GM12878 (cell line): Measurements from ENCODE around the gene LETM1. TPM values are rescaled to one million over a fixed set of nuclear protein-coding genes. Genes with fewer than 3 reads are reported as not detected.

Experiments
- ATAC-seq: fragments of 200-7000 bp; cut with Tn5 transposase; 3 replicates; pipeline ENCODE4 v1.9.1; 2020; ENCODE audit warnings: mild to moderate bottlenecking, moderate library complexity
- BruUV-seq: library from RNA; stranded (reverse); fragments of 400-500 nt; replicated peaks from 2 replicates; lab custom pipeline; 2021; lab: Mats Ljungman, UMichigan
- CTCF ChIA-PET: fragments of 300-600 bp; sonication (Branson Sonifier 250); formaldehyde crosslinking; extraction: SDS; loops from one replicate; lab custom pipeline; 2021; ENCODE audit warnings: inconsistent platforms; lab: Yijun Ruan, JAX
- POLR2A ChIA-PET: fragments of 350-600 bp; formaldehyde crosslinking; extraction: SDS; loops from one replicate; lab custom pipeline; 2021; ENCODE audit warnings: inconsistent platforms; lab: Charles Lee
- RAD21 ChIA-PET: fragments of 300-600 bp; sonication (Branson Sonifier 250); formaldehyde crosslinking; loops from one replicate; lab custom pipeline; 2023; ENCODE audit warnings: antibody characterized with exemption; ENCODE audit not compliant: unreplicated experiment; lab: Charles Lee
- SMC1A ChIA-PET: fragments of 300-600 bp; sonication (Branson Sonifier 250); formaldehyde crosslinking; loops from one replicate; lab custom pipeline; 2023; ENCODE audit not compliant: unreplicated experiment, uncharacterized antibody; lab: Charles Lee
- DNase-seq: peaks from one replicate; pipeline ENCODE4 v3.0.0-alpha.2; 2011; ENCODE audit warnings: low read depth, low spot score
- FAIRE-seq: peaks from 3 replicates; lab custom pipeline; 2011; peaks lifted over from hg19 to GRCh38; lab: Jason Lieb, UNC
- H2AFZ ChIP-seq: 2 replicates; pipeline ENCODE4 v1.6.0; 2011; ENCODE audit warnings: low read depth, low read length, control low read depth; ENCODE audit not compliant: control insufficient read depth
- H3K27ac ChIP-seq: 2 replicates; pipeline ENCODE4 v1.5.1; 2011; ENCODE audit warnings: control low read depth; ENCODE audit not compliant: control insufficient read depth, insufficient read depth
- H3K27me3 ChIP-seq, 2 experiments: replicated peaks in 1 of 2; 2 replicates each; pipeline versions ENCODE4 v1.6.0 to v1.6.1; 2011; ENCODE audit warnings: low read length in 1 of 2; ENCODE audit not compliant: control insufficient read depth in 2 of 2, insufficient read depth in 2 of 2
- H3K36me3 ChIP-seq, 2 experiments: 2 replicates each; pipeline ENCODE4 v1.5.1; 2011; ENCODE audit warnings: low read length in 1 of 2; ENCODE audit not compliant: control insufficient read depth in 2 of 2, insufficient read depth in 2 of 2
- H3K4me1 ChIP-seq: 2 replicates; pipeline ENCODE4 v1.6.1; 2011; ENCODE audit warnings: mild to moderate bottlenecking, low read length, moderate library complexity, mixed read lengths; ENCODE audit not compliant: control insufficient read depth, insufficient read depth
- H3K4me2 ChIP-seq: 2 replicates; pipeline ENCODE4 v1.6.0; 2011; ENCODE audit warnings: control low read depth; ENCODE audit not compliant: control insufficient read depth, insufficient read depth
- H3K4me3 ChIP-seq: fragments of 200-600 bp; sonication (generic); 2 replicates; pipeline ENCODE4 v1.5.1; 2016
- H3K79me2 ChIP-seq: 2 replicates; pipeline ENCODE4 v1.6.0; 2011; ENCODE audit warnings: low read length; ENCODE audit not compliant: control insufficient read depth, insufficient read depth
- H3K9ac ChIP-seq: 2 replicates; pipeline ENCODE4 v1.8.0; 2011; ENCODE audit warnings: low read length, control low read depth, mixed read lengths; ENCODE audit not compliant: control insufficient read depth, insufficient read depth
- H3K9me3 ChIP-seq: replicated peaks from 3 replicates; pipeline ENCODE4 v1.5.1; 2011; ENCODE audit warnings: mild to moderate bottlenecking, low read length; ENCODE audit not compliant: control insufficient read depth, insufficient read depth
- H4K20me1 ChIP-seq: 2 replicates; pipeline ENCODE4 v1.6.0; 2011; ENCODE audit not compliant: control insufficient read depth, insufficient read depth
- HCFC1 ChIP-seq: fragments of 150-350 bp; IDR thresholded peaks from 2 replicates; pipeline ENCODE4 v1.6.1; 2014; ENCODE audit warnings: low read length
- NBN ChIP-seq: fragments of 450-650 bp; IDR thresholded peaks from 2 replicates; pipeline ENCODE4 v1.6.1; 2016
- POU2F2 ChIP-seq: IDR thresholded peaks from 3 replicates; pipeline ENCODE4 v1.6.1; 2011; ENCODE audit warnings: low read depth, mild to moderate bottlenecking, low read length, borderline replicate concordance
- RELA ChIP-seq: fragments of 450-650 bp; IDR thresholded peaks from 2 replicates; pipeline ENCODE4 v1.8.0; 2014; ENCODE audit warnings: borderline replicate concordance; ENCODE audit not compliant: partially characterized antibody
- TCF12 ChIP-seq: IDR thresholded peaks from 2 replicates; pipeline ENCODE4 v1.6.1; 2011; ENCODE audit warnings: low read depth, mild to moderate bottlenecking, low read length
- WGBS: methylation state at CpG from one replicate; pipeline ENCODE4 v1.1.6; 2016; ENCODE audit warnings: low lambda C conversion rate; ENCODE audit not compliant: insufficient replicate concordance, insufficient coverage; ENCODE audit errors: missing lambda C conversion rate; 5-methylcytosine and 5-hydroxymethylcytosine counted together
- in situ Hi-C: fragments of 300-500 bp; cut with MboI; formaldehyde crosslinking; loops from 9 replicates; pipeline ENCODE4 v1.14.3; 2018; ENCODE audit warnings: mixed read lengths
- intact Hi-C: fragments of 100-400 bp; cut with micrococcal nuclease; formaldehyde crosslinking; loops from one replicate; pipeline ENCODE4 v1.14.2; 2022; ENCODE audit not compliant: unreplicated experiment
- polyA plus RNA-seq, 11 experiments: library from polyadenylated mRNA; depleted of rRNA in 4 of 11; unstranded in 6 of 11; stranded (reverse) in 5 of 11; fragments of >200 nt; fragmentation: Nextera tagmentation in 4 of 11; fragmentation: Illumina TruSeq in 1 of 11; extraction: Ambion mirVana in 4 of 11; extraction: Trizol in 1 of 11; gene quantifications; 1 replicate in 1 of 11; 2 replicates in 10 of 11; pipeline versions ENCODE4 v1.2.1 to v1.2.3, GENCODE V29; 2011 to 2016; ENCODE audit warnings: inconsistent platforms in 2 of 11, missing spikeins in 2 of 11, low read depth in 1 of 11
- total RNA-seq, 4 experiments: library from RNA; depleted of rRNA in 3 of 4; stranded (reverse); fragments of >200 nt in 3 of 4; fragmentation: Illumina TruSeq in 1 of 4; extraction: Trizol in 1 of 4; gene quantifications; 2 replicates each; pipeline versions ENCODE4 v1.2.1 to v1.2.3, GENCODE V29; 2013 to 2021
- TF ChIP-seq, protein P1 (sequence below): fragments of 450-650 bp; IDR thresholded peaks from 2 replicates; pipeline ENCODE4 v1.6.1; 2014; ENCODE audit warnings: mild to moderate bottlenecking
- TF ChIP-seq, protein P2 (sequence below): fragments of 450-650 bp; IDR thresholded peaks from 2 replicates; pipeline ENCODE4 v1.6.1; 2017; ENCODE audit warnings: mild to moderate bottlenecking, moderate library complexity
- TF ChIP-seq, protein P3 (sequence below), 3 experiments: IDR thresholded peaks in 2 of 3; conservative IDR thresholded peaks in 1 of 3; 2 replicates each; pipeline ENCODE4 v1.5.1; 2011; ENCODE audit warnings: low read depth in 3 of 3, low read length in 3 of 3, mild to moderate bottlenecking in 3 of 3, control low read depth in 2 of 3, moderate library complexity in 2 of 3, inconsistent platforms in 1 of 3, mixed read lengths in 1 of 3; ENCODE audit not compliant: control insufficient read depth in 2 of 3, insufficient read depth in 1 of 3; ENCODE audit errors: extremely low read depth in 1 of 3
- TF ChIP-seq, protein P4 (sequence below): fragments of 450-650 bp; formaldehyde crosslinking; IDR thresholded peaks from 2 replicates; pipeline ENCODE4 v1.5.0; 2022; ENCODE audit warnings: mild to moderate bottlenecking, missing genetic modification characterization
- TF ChIP-seq, protein P5 (sequence below): IDR thresholded peaks from 2 replicates; pipeline ENCODE4 v1.6.1; 2011; ENCODE audit warnings: borderline replicate concordance, low read depth, mild to moderate bottlenecking, moderate library complexity, low read length; ENCODE audit not compliant: insufficient read depth, poor library complexity, severe bottlenecking

The LETM1 gene
- total and polyA plus RNA-seq, 10 of the 15 experiments (the other 5 are each of a cell fraction or from before 2014, with no cell fraction given) = 2.6 to 65.2 (median 30.2) TPM

DNA sequence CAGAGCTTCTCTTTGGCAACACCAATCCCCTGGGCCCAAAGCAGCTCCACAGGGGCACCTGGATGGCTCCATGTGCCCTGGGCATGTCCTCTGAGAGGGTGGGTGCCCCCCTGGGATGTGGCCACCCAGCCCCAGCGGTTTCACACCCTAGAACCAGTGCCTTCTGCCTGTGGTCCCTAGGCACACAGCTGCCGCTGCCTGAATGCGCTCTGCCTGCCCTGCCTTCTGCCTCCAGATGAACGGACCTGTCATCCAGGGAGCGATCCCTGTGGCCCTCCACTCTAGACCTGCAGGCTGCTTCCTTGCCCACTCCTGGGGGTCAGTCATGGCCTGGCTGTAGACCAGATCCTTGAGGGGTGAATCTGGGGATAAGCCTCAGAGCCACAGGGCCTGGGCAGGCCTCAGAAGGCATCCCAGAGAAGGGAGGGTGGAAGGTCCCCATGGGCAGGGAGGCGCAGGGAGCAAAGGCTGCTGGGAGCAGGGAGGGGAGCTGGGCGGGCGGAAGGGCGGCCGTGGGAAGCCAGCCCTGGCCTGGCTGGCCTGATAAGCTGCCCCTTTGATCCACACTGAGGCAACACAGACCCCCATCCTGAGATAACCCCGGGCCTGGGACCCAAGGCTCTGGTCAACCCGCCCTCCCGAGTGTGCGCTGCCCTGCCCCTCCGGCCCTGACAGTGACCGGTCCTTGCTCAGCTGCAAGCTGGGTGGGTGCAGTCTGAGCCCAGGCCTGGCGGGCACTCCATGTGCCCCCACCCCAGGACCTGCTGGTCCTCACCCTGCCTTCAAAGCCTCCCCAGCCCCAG lies 71.0 kb downstream of the LETM1 start:
- ChIA-PET RAD21 (no interaction called here), POLR2A (no interaction called here), CTCF (interaction anchor here (0.6 kb wide), 1 partner anchor 566 kb away, joined by 3 read pairs; no protein-coding TSS in a partner anchor), SMC1A (no interaction called here)
- H2AFZ ChIP-seq = no peak overlapping the region
- no peak overlapping the region for H3K4me2 ChIP-seq
- intact Hi-C loops = no loop called here
- H3K9ac ChIP-seq = no peak overlapping the region
- H4K20me1 ChIP-seq = no peaks in the 10 kb centered on the region
- in situ Hi-C loops = no loop called here
- DNase-seq (no peak), ATAC-seq (no peak), FAIRE-seq (no peak)
- no peaks in the 10 kb centered on the region; a peak in 1 of 4 replicates for H3K27me3 ChIP-seq
- no TSS peak for BruUV-seq
- H3K4me3 ChIP-seq = no peak overlapping the region
- H3K27ac ChIP-seq = no peak overlapping the region
- no peaks in the 10 kb centered on the region for H3K9me3 ChIP-seq
- no peaks in the 10 kb centered on the region for H3K36me3 ChIP-seq
- H3K4me1 ChIP-seq = no peaks in the 10 kb centered on the region
- 40% methylated on average over 17 of the region's 17 CpGs for WGBS
- H3K79me2 ChIP-seq = no peaks in the 10 kb centered on the region
- no peak for TF ChIP-seq HCFC1
- TF ChIP-seq TCF12 = no peak
- TF ChIP-seq, protein P1, sequence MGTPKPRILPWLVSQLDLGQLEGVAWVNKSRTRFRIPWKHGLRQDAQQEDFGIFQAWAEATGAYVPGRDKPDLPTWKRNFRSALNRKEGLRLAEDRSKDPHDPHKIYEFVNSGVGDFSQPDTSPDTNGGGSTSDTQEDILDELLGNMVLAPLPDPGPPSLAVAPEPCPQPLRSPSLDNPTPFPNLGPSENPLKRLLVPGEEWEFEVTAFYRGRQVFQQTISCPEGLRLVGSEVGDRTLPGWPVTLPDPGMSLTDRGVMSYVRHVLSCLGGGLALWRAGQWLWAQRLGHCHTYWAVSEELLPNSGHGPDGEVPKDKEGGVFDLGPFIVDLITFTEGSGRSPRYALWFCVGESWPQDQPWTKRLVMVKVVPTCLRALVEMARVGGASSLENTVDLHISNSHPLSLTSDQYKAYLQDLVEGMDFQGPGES = no peak
- no peak for TF ChIP-seq RELA
- TF ChIP-seq, protein P2, sequence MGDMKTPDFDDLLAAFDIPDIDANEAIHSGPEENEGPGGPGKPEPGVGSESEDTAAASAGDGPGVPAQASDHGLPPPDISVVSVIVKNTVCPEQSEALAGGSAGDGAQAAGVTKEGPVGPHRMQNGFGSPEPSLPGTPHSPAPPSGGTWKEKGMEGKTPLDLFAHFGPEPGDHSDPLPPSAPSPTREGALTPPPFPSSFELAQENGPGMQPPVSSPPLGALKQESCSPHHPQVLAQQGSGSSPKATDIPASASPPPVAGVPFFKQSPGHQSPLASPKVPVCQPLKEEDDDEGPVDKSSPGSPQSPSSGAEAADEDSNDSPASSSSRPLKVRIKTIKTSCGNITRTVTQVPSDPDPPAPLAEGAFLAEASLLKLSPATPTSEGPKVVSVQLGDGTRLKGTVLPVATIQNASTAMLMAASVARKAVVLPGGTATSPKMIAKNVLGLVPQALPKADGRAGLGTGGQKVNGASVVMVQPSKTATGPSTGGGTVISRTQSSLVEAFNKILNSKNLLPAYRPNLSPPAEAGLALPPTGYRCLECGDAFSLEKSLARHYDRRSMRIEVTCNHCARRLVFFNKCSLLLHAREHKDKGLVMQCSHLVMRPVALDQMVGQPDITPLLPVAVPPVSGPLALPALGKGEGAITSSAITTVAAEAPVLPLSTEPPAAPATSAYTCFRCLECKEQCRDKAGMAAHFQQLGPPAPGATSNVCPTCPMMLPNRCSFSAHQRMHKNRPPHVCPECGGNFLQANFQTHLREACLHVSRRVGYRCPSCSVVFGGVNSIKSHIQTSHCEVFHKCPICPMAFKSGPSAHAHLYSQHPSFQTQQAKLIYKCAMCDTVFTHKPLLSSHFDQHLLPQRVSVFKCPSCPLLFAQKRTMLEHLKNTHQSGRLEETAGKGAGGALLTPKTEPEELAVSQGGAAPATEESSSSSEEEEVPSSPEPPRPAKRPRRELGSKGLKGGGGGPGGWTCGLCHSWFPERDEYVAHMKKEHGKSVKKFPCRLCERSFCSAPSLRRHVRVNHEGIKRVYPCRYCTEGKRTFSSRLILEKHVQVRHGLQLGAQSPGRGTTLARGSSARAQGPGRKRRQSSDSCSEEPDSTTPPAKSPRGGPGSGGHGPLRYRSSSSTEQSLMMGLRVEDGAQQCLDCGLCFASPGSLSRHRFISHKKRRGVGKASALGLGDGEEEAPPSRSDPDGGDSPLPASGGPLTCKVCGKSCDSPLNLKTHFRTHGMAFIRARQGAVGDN = no peak
- TF ChIP-seq, protein P3, sequence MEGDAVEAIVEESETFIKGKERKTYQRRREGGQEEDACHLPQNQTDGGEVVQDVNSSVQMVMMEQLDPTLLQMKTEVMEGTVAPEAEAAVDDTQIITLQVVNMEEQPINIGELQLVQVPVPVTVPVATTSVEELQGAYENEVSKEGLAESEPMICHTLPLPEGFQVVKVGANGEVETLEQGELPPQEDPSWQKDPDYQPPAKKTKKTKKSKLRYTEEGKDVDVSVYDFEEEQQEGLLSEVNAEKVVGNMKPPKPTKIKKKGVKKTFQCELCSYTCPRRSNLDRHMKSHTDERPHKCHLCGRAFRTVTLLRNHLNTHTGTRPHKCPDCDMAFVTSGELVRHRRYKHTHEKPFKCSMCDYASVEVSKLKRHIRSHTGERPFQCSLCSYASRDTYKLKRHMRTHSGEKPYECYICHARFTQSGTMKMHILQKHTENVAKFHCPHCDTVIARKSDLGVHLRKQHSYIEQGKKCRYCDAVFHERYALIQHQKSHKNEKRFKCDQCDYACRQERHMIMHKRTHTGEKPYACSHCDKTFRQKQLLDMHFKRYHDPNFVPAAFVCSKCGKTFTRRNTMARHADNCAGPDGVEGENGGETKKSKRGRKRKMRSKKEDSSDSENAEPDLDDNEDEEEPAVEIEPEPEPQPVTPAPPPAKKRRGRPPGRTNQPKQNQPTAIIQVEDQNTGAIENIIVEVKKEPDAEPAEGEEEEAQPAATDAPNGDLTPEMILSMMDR (IDR thresholded peaks at IDR 0.05 in 2 of 3, conservative IDR thresholded peaks at IDR 0.05 in 1 of 3; ENCODE audit: control insufficient read depth in 2 of 3, extremely low read depth in 1 of 3, insufficient read depth in 1 of 3, low read depth in 3 of 3, low read length in 3 of 3) = no peak
- TF ChIP-seq, protein P4, sequence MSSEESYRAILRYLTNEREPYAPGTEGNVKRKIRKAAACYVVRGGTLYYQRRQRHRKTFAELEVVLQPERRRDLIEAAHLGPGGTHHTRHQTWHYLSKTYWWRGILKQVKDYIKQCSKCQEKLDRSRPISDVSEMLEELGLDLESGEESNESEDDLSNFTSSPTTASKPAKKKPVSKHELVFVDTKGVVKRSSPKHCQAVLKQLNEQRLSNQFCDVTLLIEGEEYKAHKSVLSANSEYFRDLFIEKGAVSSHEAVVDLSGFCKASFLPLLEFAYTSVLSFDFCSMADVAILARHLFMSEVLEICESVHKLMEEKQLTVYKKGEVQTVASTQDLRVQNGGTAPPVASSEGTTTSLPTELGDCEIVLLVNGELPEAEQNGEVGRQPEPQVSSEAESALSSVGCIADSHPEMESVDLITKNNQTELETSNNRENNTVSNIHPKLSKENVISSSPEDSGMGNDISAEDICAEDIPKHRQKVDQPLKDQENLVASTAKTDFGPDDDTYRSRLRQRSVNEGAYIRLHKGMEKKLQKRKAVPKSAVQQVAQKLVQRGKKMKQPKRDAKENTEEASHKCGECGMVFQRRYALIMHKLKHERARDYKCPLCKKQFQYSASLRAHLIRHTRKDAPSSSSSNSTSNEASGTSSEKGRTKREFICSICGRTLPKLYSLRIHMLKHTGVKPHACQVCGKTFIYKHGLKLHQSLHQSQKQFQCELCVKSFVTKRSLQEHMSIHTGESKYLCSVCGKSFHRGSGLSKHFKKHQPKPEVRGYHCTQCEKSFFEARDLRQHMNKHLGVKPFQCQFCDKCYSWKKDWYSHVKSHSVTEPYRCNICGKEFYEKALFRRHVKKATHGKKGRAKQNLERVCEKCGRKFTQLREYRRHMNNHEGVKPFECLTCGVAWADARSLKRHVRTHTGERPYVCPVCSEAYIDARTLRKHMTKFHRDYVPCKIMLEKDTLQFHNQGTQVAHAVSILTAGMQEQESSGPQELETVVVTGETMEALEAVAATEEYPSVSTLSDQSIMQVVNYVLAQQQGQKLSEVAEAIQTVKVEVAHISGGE (CRISPR knock-in tag) = no peak
- TF ChIP-seq, protein P5, sequence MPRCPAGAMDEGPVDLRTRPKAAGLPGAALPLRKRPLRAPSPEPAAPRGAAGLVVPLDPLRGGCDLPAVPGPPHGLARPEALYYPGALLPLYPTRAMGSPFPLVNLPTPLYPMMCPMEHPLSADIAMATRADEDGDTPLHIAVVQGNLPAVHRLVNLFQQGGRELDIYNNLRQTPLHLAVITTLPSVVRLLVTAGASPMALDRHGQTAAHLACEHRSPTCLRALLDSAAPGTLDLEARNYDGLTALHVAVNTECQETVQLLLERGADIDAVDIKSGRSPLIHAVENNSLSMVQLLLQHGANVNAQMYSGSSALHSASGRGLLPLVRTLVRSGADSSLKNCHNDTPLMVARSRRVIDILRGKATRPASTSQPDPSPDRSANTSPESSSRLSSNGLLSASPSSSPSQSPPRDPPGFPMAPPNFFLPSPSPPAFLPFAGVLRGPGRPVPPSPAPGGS = no peak
- no peak for TF ChIP-seq POU2F2
- TF ChIP-seq NBN = no peak
